GM18502 (cell line): Measurements from ENCODE around the gene DDX52.
"Not testable (repeated sequence)": the region's sequence is repeated elsewhere in the genome, so short reads cannot be mapped to it uniquely, and the experiment has no call there.

Experiments used
- ATAC-seq: cut with Tn5 transposase; IDR thresholded peaks from one replicate; pipeline ENCODE4 v1.9.1; 2021; ENCODE audit warnings: mild to moderate bottlenecking; ENCODE audit not compliant: unreplicated experiment, poor library complexity

DDX52 gene

GRCh38 chr17:37643118-37643766, at the start of gene DDX52:
DDX52 (minus strand) TSS chr17:37643446; CDS start chr17:37643420, 26 bp downstream.
- peak; percentile 72 for ATAC-seq

- no peak for ATAC-seq
Measured at GRCh38 chr17:37691807-37692206, 48.6 kb upstream of the DDX52 start.

- no peak for ATAC-seq
Measured at GRCh38 chr17:37689317-37689716, 46.1 kb upstream of the DDX52 start.

GRCh38 chr17:37683454-37683984, 40.3 kb upstream of the DDX52 start:
- ATAC-seq, result no peak

- no peak for ATAC-seq
Measured at GRCh38 chr17:37682007-37682406, 38.8 kb upstream of the DDX52 start.

GRCh38 chr17:37679995-37680394, 36.7 kb upstream of the DDX52 start:
- ATAC-seq, result not testable (repeated sequence)

GRCh38 chr17:37678036-37678435, 34.8 kb upstream of the DDX52 start:
- ATAC-seq, result no peak

GRCh38 chr17:37677021-37677420, 33.8 kb upstream of the DDX52 start:
- ATAC-seq, result no peak

- ATAC-seq, result no peak
Measured at GRCh38 chr17:37676115-37676925, 33.1 kb upstream of the DDX52 start.

- no peak for ATAC-seq
Measured at GRCh38 chr17:37674511-37674910, 31.3 kb upstream of the DDX52 start.

GRCh38 chr17:37673386-37673785, 30.1 kb upstream of the DDX52 start:
- ATAC-seq, result no peak

- ATAC-seq, result no peak
Measured at GRCh38 chr17:37672548-37673078, 29.4 kb upstream of the DDX52 start.

GRCh38 chr17:37671824-37672547, 28.7 kb upstream of the DDX52 start:
- ATAC-seq, result no peak

- ATAC-seq, result no peak
Measured at GRCh38 chr17:37671028-37671823, 28.0 kb upstream of the DDX52 start.

GRCh38 chr17:37667039-37667438, 23.8 kb upstream of the DDX52 start:
- no peak for ATAC-seq

GRCh38 chr17:37664214-37664613, 21.0 kb upstream of the DDX52 start:
- no peak for ATAC-seq

GRCh38 chr17:37662353-37662752, 19.1 kb upstream of the DDX52 start:
- ATAC-seq, result no peak

GRCh38 chr17:37661400-37662014, 18.3 kb upstream of the DDX52 start:
- ATAC-seq, result no peak

- ATAC-seq, result no peak
Measured at GRCh38 chr17:37659925-37660324, 16.7 kb upstream of the DDX52 start.
